GM18868 (cell line): ENCODE measurements around the gene KCTD2.
"Not testable (repeated sequence)": the region's sequence is repeated elsewhere in the genome, so short reads cannot be mapped to it uniquely, and the experiment has no call there.

Source experiments
- ATAC-seq: cut with Tn5 transposase; IDR thresholded peaks from one replicate; pipeline ENCODE4 v1.9.1; 2021; ENCODE audit warnings: mild to moderate bottlenecking, moderate library complexity; ENCODE audit not compliant: unreplicated experiment

Gene KCTD2

GRCh38 chr17:75019710-75020109, 27.3 kb upstream of the KCTD2 start:
- ATAC-seq, result no peak

GRCh38 chr17:75020331-75021110, 26.5 kb upstream of the KCTD2 start:
- ATAC-seq, result no peak

GRCh38 chr17:75024686-75025397, 22.2 kb upstream of the KCTD2 start:
- no peak for ATAC-seq

GRCh38 chr17:75025398-75025734, 21.7 kb upstream of the KCTD2 start:
- ATAC-seq, result not testable (repeated sequence)

GRCh38 chr17:75026650-75027049, 20.4 kb upstream of the KCTD2 start:
- not testable (repeated sequence) for ATAC-seq

GRCh38 chr17:75030161-75030560, 16.9 kb upstream of the KCTD2 start:
- ATAC-seq, result no peak

- ATAC-seq, result no peak
Measured at GRCh38 chr17:75031972-75032719, 14.9 kb upstream of the KCTD2 start.

- no peak for ATAC-seq
Measured at GRCh38 chr17:75032720-75033280, 14.2 kb upstream of the KCTD2 start.

- peak; percentile 43 for ATAC-seq
Measured at GRCh38 chr17:75033346-75034235, 13.4 kb upstream of the KCTD2 start.

- peak; percentile 63 for ATAC-seq
Measured at GRCh38 chr17:75034236-75034908, 12.7 kb upstream of the KCTD2 start.

- no peak for ATAC-seq
Measured at GRCh38 chr17:75036643-75037268, 10.3 kb upstream of the KCTD2 start.

- no peak for ATAC-seq
Measured at GRCh38 chr17:75039238-75039637, 7.8 kb upstream of the KCTD2 start.

GRCh38 chr17:75041656-75042280, 5.3 kb upstream of the KCTD2 start:
- ATAC-seq, result no peak

- ATAC-seq, result not testable (repeated sequence)
Measured at GRCh38 chr17:75043789-75044188, 3.2 kb upstream of the KCTD2 start.

- no peak for ATAC-seq
Measured at GRCh38 chr17:75044716-75045115, 2.3 kb upstream of the KCTD2 start.

- not testable (repeated sequence) for ATAC-seq
Measured at GRCh38 chr17:75045946-75046406, 1.0 kb upstream of the KCTD2 start.

GRCh38 chr17:75047398-75048098, 523 bp downstream of the KCTD2 start:
- peak; percentile 6 for ATAC-seq

- no peak for ATAC-seq
Measured at GRCh38 chr17:75048249-75048878, 1.3 kb downstream of the KCTD2 start.
